ENCODE measurements around the gene FNDC10.

Gene FNDC10

GRCh38 chr1:1552263-1552639, 47.7 kb downstream of the FNDC10 start:
- in situ Hi-C loops (cut with HindIII; ENCODE audit: low sequenced_read_pairs) = loop anchor here (10.0 kb wide), 1 partner anchor 177 kb away; the partner anchor contains the start of gene AURKAIP1

- in situ Hi-C loops (cut with HindIII; ENCODE audit: low sequenced_read_pairs) = loop anchor here (10.0 kb wide), 1 partner anchor 177 kb away; the partner anchor contains the start of gene AURKAIP1
Measured at GRCh38 chr1:1551524-1552262, 48.2 kb downstream of the FNDC10 start.

GRCh38 chr1:1550591-1551432, 49.1 kb downstream of the FNDC10 start:
- in situ Hi-C loops (cut with HindIII; ENCODE audit: low sequenced_read_pairs) = loop anchor here (10.0 kb wide), 1 partner anchor 176 kb away; the partner anchor contains the start of gene AURKAIP1

- in situ Hi-C loops (cut with HindIII; ENCODE audit: low sequenced_read_pairs) = loop anchor here (10.0 kb wide), 1 partner anchor 175 kb away; the partner anchor contains the start of gene AURKAIP1
Measured at GRCh38 chr1:1550087-1550486, 49.8 kb downstream of the FNDC10 start.

GRCh38 chr1:1548591-1548990, 51.3 kb downstream of the FNDC10 start:
- in situ Hi-C loops (cut with HindIII; ENCODE audit: low sequenced_read_pairs) = no loop called here

All from endothelial cell of hepatic sinusoid (primary cell).